KOPT-K1 (cell line): ENCODE measurements around the gene COBL.
"Not testable (repeated sequence)": the region's sequence is repeated elsewhere in the genome, so short reads cannot be mapped to it uniquely, and the experiment has no call there.

Source experiments
- H3K27ac ChIP-seq: fragments of 200-600 bp; sonication (generic); 2 replicates; pipeline ENCODE4 v1.5.1; 2016; ENCODE audit warnings: antibody characterized with exemption, mild to moderate bottlenecking, low read depth, low read length; ENCODE audit not compliant: poor library complexity, severe bottlenecking
- H3K36me3 ChIP-seq: fragments of 200-600 bp; sonication (generic); 2 replicates; pipeline ENCODE4 v1.5.1; 2017; ENCODE audit warnings: antibody characterized with exemption, mild to moderate bottlenecking, low read length, moderate library complexity; ENCODE audit not compliant: insufficient read depth
- H3K9me3 ChIP-seq: fragments of 200-600 bp; sonication (generic); 2 replicates; pipeline ENCODE4 v1.5.1; 2017; ENCODE audit warnings: antibody characterized with exemption, low read length, mild to moderate bottlenecking; ENCODE audit not compliant: insufficient read depth, poor library complexity, severe bottlenecking

The COBL gene

DNA sequence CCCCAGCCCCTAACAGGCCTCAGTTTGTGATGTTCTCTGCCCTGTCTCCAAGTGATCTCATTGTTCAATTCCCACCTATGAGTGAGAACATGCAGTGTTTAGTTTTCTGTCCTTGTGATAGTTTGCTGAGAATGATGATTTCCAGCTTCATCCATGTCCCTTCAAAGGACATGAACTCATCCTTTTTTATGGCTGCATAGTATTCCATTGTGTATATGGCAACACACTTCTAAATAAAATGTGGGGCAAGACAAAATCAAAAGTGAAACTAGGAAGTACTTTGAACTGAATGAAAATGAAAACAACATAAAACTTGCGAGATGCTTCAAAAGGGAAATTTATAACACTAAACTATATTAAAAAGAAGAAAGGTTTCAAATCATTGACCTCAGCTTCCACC lies 326.4 kb downstream of the COBL start:
- not testable (repeated sequence) for H3K9me3 ChIP-seq, H3K27ac ChIP-seq, H3K36me3 ChIP-seq

DNA sequence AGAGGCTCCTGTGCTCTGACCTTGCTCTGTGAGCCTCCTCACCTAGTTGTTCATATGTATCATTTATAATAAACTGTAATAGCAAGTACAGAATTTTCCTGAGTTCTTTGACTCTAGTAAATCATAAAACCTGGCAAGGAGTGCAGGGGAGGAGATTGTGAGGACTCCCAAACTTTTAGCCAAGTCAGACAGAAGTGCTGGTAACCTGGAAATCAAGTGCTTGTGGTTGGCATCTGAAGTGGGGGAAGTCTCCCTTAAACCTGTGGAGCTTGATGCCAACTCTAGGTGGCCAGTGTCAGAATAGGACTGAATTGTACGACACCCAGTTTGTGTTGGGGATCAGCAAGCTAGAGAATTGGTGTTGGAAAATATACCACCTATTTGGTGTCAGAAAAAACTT lies 327.6 kb downstream of the COBL start:
- H3K9me3 ChIP-seq, result no peaks in the 10 kb centered on the region
- H3K36me3 ChIP-seq, result no peaks in the 10 kb centered on the region

DNA sequence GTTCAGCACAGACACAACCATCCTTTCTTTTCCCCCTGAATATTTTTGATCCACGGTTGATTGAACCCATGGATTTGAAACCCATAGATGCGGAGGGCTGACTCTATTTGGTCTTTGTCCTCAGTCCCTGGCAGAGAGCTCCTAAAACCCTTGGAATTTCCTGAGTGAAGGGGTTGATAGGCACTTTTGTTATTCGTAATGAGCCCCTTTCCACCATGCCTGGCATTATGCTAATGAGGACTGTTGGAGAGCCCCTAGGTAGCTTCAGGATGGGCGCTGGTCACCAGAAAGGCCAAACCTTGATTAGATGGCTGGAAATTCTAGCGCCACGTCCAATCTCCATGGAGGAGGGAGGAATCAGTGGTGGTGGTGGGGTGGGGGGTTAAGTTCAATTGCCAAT lies 328.1 kb downstream of the COBL start:
- H3K36me3 ChIP-seq, result no peaks in the 10 kb centered on the region
- H3K27ac ChIP-seq, result no peak overlapping the region
- no peaks in the 10 kb centered on the region for H3K9me3 ChIP-seq

More for the DNA sequence above, 327.6 kb downstream of the COBL start:
- no peak overlapping the region for H3K27ac ChIP-seq

DNA sequence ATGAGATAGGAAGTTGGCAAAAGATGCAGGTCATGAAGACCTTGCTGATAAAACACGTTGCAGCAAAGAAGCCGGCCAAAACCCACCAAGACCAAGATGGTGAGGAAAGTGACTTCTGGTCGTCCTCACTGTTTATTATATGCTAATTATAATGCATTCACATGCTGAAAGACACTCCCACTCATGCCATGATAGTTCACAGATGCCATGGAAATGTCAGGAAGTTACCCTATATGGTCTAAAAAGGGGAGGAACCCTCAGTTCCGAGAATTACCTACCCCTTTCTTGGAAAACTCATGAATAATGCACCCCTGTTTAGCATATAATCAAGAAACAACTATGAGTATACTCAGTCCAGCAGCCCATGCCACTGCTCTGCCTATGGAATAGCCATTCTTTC lies 331.5 kb downstream of the COBL start:
- Histone ChIP-seq H3K36me3 (no peaks in the 10 kb centered on the region), H3K9me3 (peaks cover 4% of the 10 kb centered on the region), H3K27ac (no peak overlapping the region)

DNA sequence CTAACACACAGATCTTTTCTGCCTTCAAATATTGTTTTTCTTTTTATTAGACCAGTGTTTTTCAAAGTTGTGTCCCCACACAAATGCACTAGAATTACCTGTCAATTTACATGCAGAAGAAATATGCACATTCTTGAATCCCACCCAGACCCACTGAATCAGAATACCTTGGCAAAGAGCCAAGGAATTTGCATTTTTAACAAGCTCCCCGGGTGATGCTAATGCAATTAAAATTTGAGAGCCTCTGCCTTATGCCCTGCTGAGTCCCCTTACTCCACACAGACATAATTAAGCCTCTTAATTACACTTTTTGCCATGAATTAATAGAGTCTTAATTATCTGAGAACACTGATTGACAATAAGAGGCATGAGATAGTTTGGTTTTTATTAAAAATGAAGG lies 332.8 kb downstream of the COBL start:
- Histone ChIP-seq H3K27ac (no peak overlapping the region), H3K36me3 (no peaks in the 10 kb centered on the region), H3K9me3 (peaks cover 12% of the 10 kb centered on the region)

DNA sequence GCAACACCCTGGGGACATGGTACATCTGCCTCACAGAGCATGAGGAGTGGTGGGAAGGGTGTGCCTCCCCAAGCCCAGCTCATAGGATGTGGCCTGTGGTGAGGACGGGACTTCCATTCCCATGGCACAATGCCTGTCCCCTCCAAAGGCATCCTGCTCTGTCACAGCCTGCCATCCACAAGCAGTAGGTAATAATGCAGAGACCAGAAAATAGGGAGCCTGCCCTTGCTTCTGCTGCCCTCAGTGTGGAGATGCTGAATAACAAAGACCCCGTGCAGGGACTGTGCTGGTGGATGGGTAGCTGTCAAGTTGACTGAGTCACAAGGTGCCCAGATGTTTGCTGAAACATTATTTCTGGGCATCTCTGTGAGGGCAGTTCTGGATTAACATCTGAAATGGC lies 334.0 kb downstream of the COBL start:
- Histone ChIP-seq H3K27ac (no peak overlapping the region), H3K9me3 (peaks cover 16% of the 10 kb centered on the region), H3K36me3 (no peaks in the 10 kb centered on the region)

DNA sequence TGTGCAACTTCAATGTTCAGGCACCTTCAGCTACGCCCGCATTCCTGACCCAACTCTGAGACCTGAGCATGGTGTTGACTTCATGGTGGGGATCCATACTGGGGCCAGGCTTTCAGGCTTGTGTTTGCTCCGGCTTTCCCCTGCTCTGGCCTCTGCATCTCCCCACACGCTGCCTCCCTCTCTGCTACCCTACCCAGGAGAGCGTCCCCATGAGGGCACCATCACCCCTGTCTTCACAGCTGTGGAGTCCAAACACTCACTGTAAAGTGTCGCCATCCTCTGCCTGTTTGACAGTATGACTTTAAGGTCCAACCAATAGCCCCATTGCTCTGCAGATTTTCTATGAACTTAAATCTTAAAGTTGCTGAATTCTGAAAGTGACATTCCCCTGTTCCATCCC lies 334.9 kb downstream of the COBL start:
- Histone ChIP-seq H3K27ac (no peak overlapping the region), H3K36me3 (no peaks in the 10 kb centered on the region), H3K9me3 (peaks cover 16% of the 10 kb centered on the region)

DNA sequence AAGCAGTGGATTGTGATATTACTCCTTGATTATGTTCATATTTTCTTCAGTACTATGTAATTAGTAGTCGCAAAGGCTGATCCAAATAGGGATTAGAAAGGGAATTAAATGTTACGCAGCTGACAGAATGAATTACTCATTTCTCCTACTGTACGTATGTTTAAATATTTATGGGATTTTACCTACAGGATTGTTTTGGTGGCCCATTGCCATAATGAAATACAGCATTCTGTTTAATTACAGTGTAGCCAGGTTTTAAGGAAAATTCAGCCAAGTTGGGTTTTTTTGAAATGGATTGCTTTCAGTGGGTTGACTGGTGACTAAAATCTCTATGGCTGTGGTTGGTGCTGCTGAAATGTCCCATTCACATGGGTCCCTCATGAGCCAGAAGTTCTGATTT lies 336.2 kb downstream of the COBL start:
- H3K9me3 ChIP-seq, result peaks cover 16% of the 10 kb centered on the region
- H3K27ac ChIP-seq, result no peak overlapping the region
- H3K36me3 ChIP-seq, result no peaks in the 10 kb centered on the region

DNA sequence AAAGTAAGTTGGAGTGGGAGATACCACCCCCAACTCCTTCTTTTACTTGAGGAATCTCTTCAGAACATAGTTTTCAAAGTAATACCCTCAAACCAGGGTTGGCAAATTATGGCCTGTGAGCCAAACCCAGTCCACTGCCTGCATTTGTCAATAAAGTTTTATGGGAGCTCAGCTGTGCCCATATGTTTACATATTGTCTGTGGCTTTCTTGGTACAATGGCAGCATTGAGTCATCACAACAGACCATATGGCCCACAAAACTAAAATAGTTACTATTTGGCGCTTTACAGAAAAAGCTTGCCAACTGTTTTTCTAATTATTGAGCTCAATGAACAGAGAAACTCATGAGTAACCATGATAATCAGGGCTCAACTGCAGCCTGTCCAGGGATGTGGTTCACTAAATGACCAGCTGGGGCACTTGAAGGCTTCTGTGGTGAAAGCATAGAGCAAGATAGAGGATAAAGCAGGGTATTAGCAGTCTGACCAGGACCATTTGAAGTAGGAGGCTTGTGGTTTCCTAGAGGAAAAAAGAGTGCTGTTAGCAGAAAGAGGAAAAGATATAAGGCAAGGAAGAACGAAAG lies 337.9 kb downstream of the COBL start:
- Histone ChIP-seq H3K9me3 (peaks cover 16% of the 10 kb centered on the region), H3K27ac (no peak overlapping the region), H3K36me3 (no peaks in the 10 kb centered on the region)

DNA sequence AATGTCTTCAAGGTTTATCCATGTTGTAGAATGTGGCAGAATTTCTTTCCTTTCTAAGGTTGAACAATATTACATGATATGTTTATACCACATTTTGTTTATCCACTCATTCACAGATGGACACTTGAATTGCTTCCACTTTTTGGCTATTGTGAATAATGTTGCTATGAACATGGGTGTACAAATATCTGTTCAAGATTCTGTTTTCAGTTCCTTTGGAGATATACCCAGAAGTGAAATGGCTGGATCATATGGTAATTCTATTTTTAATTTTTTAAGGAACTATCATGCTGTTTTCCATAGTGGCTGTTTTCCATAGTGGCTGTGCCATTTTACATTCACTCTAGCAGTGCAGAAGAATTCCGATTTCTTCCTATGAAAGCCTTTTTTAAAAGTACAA lies 339.2 kb downstream of the COBL start:
- no peaks in the 10 kb centered on the region for H3K36me3 ChIP-seq
- peaks cover 15% of the 10 kb centered on the region for H3K9me3 ChIP-seq
- H3K27ac ChIP-seq, result no peak overlapping the region

DNA sequence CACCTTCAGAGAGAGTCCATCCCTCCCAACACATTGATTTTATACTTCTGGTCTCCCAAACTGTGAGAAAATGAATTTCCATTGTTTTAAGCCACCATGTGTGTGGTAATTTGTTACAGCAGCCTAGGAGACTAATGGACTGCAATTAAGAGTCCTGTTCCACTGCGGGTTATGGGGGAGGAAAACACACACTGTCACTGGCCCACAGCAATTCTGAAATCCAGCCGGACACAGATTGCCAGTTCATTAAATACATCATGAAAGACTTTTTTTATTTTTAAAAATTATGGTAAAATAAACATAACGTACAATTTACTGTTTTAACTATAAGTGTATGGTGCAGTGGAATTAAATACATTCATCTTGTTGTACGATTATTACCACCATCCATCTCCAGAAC lies 340.5 kb downstream of the COBL start:
- no peaks in the 10 kb centered on the region for H3K36me3 ChIP-seq
- no peak overlapping the region for H3K27ac ChIP-seq
- H3K9me3 ChIP-seq, result peaks cover 11% of the 10 kb centered on the region

DNA sequence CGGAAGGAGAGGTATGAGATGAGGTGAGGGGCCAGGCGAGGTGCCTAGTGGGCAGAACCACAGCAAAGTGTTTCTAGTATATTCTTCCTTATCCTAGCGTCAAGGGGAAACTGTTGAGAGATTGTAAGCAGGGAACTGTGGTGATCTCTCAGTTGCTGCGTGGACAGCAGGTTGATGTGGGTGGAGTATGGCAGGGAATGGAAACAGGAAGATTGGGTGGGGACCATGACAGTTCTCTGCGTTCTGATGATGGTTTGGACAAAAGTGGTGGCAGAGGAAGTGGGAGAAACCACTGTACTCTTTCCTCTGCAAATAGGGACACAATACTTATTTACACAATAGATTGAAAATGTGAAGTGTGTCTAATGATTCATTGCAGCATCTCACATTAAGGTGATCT lies 342.4 kb downstream of the COBL start:
- Histone ChIP-seq H3K9me3 (peaks cover 8% of the 10 kb centered on the region), H3K36me3 (no peaks in the 10 kb centered on the region), H3K27ac (no peak overlapping the region)

DNA sequence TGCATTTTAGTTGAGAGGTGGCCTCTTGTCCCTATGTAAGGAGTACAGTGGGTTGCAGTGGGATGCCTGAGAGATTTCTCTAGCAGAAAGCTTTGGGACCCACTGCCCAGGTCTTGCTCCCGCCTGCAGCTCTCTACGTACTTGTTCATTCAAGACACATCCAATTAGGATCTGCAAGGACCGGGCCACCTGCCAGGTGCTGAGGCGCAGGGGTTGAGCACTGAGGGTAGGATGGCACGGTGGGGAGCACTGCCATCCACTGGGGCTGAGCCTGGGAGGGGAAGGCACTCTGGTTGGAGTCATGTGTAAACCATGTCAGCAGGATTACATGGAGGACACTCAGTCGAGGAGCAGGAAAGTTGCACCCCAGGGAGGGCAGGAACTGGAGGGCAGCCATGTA lies 342.8 kb downstream of the COBL start:
- Histone ChIP-seq H3K36me3 (no peaks in the 10 kb centered on the region), H3K9me3 (peaks cover 4% of the 10 kb centered on the region), H3K27ac (no peak overlapping the region)

DNA sequence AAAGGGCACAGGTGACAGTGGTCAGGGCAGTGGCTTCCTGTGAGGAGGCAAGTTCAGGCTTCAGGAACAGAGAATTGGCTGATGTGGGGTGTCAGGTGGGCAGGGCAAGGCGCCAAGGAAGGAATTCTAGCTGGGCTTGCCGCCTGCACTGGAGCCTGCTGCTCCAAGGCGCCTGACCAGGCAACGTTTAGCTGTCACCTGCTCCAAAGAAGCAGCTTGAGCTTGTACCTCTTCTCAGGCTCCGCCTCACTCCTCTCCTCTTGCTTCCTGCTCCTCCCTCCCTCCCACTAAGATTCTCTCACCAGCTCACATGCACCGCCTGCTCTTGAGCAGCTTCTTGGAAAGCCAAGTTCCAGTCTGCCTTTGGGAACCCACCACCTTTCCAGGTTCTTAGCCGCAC lies 346.5 kb downstream of the COBL start:
- H3K36me3 ChIP-seq, result no peaks in the 10 kb centered on the region
- H3K27ac ChIP-seq, result no peak overlapping the region
- H3K9me3 ChIP-seq, result peaks cover 21% of the 10 kb centered on the region
